DND-41 (cell line): ENCODE data around the gene SLC22A14.

ENCODE experiments used
- CTCF ChIP-seq: IDR thresholded peaks from 2 replicates; pipeline ENCODE4 v1.5.1; 2012; ENCODE audit warnings: borderline replicate concordance, low read length, moderate library complexity, mild to moderate bottlenecking; ENCODE audit not compliant: poor library complexity, severe bottlenecking; ENCODE audit errors: extremely low read depth
- EZH2 ChIP-seq: IDR thresholded peaks from 3 replicates; pipeline ENCODE4 v1.6.1; 2012; ENCODE audit warnings: borderline replicate concordance, low read depth, mild to moderate bottlenecking, moderate library complexity, low read length, inconsistent platforms; ENCODE audit not compliant: severe bottlenecking

- TF ChIP-seq EZH2 = no peak
- no peak for TF ChIP-seq CTCF
Measured at GRCh38 chr3:38235466-38235865, 46.6 kb upstream of the SLC22A14 start.
